ENCODE results near the gene LCE3B.
"Not testable (repeated sequence)": the region's sequence is repeated elsewhere in the genome, so short reads cannot be mapped to it uniquely, and the experiment has no call there.

LCE3B gene, protein sequence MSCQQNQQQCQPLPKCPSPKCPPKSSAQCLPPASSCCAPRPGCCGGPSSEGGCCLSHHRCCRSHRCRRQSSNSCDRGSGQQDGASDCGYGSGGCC

DNA sequence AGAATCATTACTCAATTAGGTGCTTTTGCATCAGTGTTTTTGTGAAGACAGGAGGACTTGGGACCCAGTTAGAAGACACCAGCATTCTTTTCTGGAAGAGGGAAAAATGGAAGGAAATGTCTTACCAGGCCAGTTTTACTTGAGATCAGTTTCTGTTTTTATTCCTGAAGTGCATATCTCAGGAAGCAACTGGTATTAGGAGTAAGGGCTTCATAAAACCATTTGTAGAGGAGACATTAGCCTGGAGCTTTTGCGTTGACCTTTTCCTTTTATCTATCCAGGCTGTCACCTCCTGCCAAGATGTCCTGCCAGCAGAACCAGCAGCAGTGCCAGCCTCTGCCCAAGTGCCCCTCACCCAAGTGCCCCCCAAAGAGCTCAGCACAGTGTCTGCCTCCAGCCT is at the start of gene LCE3B:
LCE3B (plus strand) TSS at position 301 of the 400 bp plus-strand sequence; CDS start at position 301, 0 bp downstream.
- no peak for DNase-seq

DNA sequence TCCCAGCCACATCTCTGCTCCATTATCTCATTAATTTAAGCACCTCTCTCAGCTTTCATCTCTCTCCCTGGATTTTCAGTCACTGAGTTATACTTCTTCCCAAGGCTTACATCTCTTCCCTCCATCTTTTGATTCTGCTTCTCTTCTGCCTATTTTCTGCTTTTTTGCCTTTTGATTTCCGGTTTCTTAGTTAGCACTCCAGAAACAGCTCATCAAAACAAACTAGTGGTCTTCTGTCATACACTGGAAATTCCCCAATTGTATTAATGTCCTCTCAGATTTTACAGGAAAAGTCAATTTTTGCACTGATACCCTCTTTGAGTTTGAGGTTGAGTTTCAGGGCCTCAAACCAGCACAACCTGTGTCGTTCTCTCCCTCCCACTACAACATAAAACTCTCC is 48.5 kb upstream of the LCE3B start:
- DNase-seq: no peak

DNA sequence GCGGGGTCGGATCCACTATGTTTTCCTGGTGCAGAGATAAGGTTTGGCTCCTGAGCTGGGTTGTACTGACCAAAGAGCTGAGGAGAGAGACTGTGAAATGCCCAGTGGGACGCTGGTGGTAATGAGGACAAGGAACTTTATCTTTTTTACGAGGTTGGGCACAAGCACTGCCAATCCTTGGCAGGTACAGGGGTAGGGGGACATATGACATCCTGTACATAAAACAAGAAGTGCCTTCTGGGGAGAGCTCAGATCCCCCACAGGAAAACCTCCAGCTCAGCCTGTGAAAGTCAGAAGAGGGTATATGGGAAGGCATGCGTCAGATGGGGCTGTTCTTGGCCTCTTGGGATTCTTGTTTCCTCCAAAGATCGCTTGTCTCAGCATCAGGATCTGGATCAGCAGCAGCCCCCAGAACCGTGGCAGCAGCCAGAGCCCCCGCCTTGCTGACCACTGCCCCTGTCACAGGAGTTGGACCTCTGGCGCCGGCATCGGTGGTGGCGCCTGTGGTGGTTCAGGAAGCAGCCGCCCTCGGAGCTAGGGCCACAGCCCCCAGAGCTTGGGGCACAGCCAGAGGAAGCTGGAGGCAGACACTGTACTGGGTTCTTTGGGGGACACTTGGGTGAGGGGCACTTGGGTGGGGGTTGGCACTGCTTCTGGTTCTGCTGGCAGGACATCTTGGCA is 47.9 kb upstream of the LCE3B start:
- no peak for DNase-seq

DNA sequence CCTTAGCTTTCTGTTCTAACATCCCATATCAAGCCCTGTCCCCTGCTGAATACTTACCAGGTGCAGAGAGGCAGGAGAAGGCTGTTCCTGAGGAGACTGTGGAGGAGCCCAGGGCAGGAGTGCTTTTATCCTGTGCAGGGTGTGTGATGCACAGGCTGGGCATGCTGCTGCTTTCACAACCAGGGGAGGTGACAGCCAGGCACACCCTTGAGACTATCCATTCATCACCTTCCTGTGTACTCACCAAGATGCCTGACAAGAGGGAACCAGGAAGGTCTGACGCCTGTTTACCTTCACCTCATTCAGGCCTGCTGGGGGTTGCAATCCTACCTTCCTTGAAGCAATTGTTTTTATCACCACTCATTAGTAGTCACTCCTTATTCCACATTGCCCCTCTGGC is 46.9 kb upstream of the LCE3B start, which contains the start of gene LCE3E:
LCE3E (minus strand) TSS at position 100 of the 400 bp plus-strand sequence. CDS start 572 bp downstream, outside the sequence.
- DNase-seq: no peak

DNA sequence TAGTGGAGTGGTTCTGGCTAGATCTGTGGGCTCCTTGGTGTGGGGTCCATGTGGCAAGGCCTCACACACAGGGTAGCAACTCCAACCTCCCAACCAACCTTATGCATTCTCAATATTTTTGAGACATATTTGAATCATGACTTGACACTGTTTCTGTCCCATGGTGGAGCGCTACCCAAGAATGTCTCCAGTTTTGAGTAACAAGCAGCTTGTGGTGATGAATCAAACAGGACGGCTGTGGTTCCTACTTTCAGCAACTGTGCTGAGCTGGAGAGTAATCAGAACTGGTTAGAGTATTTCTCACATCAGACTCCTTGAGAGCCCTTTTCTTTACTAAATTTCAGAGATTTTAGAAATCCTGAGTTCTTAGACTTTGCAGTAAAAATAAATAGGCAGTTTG is 36.4 kb upstream of the LCE3B start:
- DNase-seq: no peak

DNA sequence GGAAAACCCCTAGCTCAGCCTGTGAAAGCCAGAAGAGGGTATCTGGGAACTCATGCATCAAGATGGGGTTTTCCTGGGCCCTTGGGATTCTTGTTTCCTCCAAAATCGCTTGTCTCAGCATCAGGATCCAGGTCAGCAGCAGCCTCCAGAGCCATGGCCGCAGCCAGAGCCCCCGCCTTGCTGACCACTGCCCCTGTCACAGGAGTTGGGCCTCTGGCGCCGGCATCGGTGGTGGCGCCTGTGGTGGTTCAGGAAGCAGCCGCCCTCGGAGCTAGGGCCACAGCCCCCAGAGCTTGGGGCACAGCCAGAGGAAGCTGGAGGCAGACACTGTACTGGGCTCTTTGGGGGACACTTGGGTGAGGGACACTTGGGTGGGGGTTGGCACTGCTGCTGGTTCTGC is 34.1 kb upstream of the LCE3B start:
- not testable (repeated sequence) for DNase-seq

DNA sequence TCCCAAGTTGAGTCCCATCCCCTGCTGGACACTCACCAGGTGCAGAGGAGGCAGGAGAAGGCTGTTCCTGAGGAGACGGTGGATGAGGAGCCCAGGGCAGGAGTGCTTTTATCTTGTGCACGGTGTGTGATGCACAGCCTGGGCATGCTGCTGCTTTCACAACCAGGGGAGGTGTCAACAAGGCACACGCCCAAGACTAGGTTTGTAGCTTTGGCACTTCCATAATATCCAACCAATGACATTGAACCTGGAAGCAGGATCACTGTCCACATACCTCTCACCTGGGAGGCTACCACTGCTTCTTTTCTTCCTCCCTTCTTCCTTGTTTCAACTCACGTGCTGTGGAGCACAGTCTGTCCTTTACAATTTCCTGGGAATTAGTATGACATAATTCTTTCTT is 33.2 kb upstream of the LCE3B start, which contains the start of gene LCE3D:
LCE3D (minus strand) TSS at position 84 of the 400 bp plus-strand sequence. CDS start 580 bp downstream, outside the sequence.
- no peak for DNase-seq

DNA sequence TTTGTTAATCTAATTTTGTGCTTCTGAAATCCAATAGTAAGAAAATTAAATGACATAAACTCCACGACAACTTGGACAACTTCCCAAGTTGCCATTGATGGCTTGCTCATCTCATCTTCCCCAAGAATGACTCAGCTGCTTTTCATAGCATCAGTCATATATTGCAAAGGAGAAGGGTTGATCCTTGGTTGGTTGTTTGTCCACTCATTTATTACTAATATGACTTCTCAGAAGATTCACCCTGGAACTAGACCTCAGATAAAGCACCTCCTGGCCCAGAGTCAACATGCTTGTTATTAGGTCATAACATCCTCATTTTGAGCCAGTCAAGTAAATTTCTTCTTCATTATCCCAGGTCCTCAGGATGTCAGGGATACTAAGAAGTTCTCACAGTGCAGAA is 31.0 kb upstream of the LCE3B start:
- no peak for DNase-seq

DNA sequence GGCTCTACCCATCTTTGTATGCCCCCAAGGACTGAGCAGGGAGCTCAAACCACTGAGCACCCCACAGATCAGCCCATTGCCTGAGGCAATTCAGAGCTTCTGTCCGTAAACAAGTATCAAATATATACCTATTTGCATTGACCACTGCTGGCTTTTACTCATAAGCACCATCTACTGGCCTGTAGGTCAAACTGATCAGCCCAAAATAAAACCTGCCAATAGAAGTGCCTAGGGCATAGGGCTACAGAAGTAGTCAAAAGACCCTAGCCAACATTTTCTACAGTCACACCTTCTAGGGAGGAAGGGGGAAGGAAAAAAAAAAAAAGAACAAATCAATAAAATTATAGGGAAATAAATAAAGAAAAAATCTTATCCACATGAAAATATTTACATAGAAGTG is 28.0 kb upstream of the LCE3B start:
- DNase-seq: no peak

DNA sequence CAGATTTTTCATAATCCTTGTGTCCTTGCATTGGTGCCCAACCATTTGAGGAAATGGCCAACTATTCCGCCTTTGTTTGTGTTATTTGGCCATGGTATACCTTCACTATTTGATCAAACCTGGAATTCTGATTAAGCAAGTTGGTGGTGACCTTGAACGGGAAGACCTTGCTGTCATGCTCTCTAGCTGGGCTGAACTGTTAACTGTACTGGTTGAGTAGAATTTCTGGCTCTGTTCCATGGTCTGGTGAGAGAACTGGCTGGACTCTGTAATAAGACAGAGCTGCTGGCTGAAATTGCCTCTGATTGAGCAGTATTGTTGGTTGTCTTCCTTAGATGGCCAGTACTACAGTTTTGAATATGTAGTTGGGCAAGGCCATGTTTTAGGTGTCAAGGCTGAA is 16.6 kb upstream of the LCE3B start:
- DNase-seq: no peak

DNA sequence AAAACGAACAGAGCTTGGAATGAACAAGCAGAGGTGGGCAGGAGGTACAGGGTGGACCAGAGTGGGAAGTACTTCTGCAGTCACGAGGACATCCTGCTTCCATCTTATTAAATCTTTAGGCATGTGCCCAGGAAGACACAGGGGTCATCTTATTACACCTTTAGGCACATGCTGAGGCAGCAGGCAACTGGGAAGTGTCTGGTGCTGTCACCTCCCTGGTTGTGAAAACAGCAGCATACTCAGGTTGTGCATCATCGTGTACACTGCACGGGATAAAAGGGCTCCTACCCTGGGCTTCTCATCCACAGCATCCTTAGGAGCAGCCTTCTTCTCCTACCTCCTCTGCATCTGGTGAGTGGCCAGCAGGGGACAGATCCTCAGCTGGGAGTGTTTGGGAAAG is 13.7 kb upstream of the LCE3B start, which contains the start of gene LCE3C:
LCE3C (plus strand) TSS at position 301 of the 400 bp plus-strand sequence. CDS start 498 bp downstream, outside the sequence.
- no peak for DNase-seq

DNA sequence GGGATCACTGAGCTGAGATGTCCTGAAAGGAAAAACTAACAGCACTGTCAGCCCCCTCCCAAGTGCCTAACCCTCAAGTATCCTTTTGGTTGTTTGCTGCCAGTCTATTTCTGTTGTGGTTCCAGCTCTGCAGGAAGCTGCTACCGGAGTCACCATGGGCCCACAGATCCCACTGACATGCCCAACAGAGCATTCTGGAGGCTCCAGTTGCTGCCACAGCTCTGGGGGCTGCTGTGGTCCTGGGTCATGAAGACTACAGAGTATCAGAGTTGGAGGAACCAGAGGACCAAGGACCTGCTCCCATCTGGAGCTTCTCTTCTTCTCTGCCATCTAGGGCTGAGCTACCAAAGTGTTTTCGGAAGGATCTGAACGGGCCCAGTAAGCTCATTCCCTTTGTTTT is 8.4 kb downstream of the LCE3B start:
- no peak for DNase-seq

DNA sequence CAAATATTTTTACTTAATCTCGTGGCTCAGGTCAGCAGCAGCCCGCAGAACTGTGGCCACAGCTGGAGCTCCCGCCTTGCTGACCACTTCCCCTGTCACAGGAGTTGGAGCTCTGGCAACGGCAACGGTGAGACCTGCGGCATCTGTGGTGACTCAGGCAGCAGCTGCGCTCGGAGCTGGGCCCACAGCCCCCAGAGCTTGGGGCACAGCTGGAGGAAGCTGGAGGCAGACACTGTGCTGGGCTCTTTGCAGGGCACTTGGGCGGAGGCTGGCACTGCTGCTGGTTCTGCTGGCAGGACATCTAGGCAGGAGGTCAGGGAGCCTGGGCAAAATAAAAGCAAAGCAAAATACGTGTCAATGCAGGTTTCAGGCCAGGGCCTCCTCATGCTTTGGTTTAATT is 9.2 kb downstream of the LCE3B start, which contains the start of gene LCE3A:
LCE3A (minus strand) TSS at position 301 of the 400 bp plus-strand sequence; CDS start at position 301, 0 bp downstream.
- DNase-seq: peak in 1 of 51 donors; percentile 0

DNA sequence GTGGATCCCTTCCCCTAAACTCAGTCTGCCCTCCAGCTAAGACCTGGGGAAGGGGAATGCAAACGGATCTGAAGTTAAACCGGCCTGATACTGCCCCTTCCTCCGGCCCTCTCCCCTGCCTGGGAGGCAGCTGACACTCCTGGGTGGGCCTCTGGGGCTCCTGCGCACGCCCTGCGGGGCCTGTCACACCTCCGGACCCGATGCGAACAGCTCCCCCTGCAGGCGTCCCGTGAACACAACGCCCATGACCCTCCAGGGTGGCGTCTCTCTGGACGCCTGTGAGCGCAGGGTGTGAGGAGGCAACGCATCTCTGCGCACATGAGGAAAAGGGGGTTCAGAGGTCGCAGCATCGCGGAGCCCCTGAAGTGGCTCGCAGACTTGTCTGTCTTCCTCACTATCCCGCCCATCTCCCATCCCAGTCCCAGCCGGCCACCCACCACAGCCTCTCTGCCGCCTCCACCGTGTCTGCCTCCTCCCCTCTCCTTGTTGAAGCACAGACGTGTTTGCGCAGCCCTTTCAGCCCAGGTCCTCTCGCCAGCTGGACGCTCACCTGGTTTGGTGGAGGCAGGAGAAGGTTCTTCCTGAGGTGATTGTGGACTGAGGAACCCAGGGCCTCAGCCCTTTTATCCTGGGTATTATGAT is 9.7 kb downstream of the LCE3B start:
- DNase-seq: no peak

DNA sequence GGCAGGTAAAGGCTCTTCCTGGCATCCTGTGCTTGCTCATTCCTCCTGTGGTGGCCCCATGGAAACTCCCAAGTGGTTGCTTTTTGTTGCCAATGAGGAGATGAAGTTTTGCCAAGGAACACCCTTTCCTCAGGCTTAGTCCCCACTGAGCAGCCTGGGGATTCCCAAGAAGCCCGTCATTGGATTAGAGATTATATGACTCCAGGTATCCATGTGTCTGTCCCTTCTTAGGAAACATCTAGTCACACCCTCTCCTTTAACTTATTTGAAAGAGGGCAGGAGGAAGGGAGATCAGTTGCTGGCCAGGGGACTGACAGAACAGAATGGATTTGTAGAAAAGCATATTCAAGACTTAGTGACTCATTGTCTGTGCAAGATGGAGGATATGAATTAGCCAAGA is 13.1 kb downstream of the LCE3B start:
- no peak for DNase-seq

DNA sequence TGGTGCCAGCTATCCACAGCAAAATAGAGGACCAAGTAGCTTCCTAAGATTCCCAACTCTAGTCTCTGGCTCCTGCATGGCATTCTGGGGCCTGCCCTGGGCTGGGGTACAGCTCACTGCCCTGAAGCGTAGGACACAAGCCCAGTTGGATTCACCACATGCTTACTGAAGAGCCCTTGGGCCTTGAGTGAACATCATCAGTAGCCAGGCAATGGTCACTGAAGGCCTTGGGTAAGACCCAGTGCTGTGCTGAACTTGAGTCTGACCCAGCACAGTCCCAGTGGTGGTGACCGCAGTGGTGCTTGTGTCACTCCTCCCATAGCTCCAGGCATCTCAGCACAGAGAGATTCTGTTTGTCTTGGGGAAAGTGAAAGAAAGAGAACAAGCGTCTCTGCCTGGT is 17.0 kb downstream of the LCE3B start:
- DNase-seq: no peak

DNA sequence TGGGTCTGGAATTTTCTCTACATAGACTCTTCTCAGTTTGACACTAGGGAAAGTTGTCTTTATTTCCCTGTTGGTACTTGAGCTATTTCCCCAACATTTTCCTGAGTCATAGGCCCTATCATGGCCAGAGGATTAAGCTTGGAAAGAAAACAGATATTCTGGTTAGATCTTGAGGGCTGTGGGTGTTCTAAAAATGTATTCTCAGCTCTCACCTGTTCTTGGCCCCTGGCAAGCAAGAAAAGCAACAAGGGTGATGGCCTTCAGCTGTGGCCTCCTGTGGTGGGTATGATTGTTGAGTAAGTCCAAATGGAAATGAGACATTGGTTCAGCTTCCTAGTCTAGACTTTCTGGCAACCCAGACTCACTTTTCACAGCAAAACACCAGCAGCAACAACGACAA is 26.7 kb downstream of the LCE3B start:
- DNase-seq: no peak

DNA sequence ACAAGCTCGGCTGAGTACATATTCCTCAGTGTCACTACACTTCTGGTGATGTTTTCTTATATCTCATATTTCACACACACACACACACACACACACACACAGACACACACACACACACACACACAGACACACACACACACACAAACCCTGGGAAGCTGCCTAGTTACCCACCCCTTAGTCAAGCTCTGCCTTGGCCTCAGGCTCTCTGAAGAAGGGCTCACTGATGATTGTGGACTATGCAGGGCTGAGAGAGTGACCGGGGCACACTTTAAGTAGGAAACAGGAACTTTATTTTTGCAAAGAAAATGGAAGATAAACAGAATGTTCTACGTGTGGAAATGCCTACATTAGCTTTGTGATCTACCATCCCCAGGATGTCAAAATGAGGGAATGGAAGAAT is 30.3 kb downstream of the LCE3B start:
- DNase-seq: no peak

DNA sequence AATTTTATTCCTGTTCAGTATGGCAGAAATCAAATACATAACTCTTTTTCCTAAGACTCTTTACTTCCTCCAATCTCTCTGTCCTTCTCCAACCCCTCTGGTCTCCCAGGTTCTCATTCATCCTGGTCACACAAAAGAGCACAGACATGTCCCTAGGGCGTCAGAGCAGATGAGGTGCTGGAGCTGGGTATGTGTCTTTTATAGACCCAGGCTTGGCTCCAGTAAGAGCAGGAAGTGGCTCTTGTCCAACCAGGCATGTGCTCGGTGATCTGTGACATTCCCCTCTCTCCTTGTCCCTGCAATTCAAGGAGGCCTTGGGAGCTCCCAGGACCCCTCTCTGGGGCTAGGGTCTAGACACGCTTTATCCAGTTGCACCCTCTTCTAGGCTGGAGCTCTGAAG is 31.5 kb downstream of the LCE3B start:
- no peak for DNase-seq

DNA sequence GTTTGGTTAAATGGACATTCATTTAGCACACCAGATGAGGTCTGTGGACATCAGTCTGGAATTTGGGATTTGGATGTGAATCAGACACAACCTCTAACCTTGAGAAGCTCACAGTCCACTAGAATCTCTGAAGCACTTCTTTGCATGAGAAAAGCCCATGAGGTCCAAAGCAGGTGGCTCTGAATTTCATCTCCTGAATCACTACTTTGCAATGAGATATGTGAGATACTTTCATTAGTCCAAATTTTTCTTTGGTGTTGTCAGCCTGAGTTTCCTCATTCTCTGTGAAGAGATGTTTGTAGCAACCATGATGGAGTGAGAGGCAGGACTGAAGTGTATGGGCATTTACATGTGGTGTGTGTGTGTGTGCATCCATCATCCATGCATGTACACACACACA is 33.0 kb downstream of the LCE3B start:
- no peak for DNase-seq

DNA sequence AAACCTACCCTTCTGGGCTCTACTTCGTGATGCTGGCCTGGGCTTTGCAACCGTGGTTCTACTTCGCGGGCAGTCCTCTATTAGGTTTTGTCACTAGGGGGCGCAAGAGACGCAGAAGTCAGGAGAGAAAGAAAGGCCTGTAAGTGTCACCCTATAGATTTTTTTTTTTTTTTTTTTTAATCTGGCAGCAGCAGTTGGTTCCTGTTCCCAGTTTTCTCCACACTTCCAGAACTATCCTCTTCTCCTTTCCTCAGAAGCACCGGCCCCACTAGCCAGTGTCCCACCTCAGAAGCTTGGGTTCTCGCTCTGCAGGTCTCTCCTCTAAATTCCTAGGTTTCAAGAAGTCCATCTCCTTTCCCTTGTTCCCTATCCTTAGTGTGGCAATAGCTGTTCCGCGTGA is 40.5 kb downstream of the LCE3B start:
- DNase-seq: peak in 29 of 51 donors; percentile 0 to 59 (median 4)

DNA sequence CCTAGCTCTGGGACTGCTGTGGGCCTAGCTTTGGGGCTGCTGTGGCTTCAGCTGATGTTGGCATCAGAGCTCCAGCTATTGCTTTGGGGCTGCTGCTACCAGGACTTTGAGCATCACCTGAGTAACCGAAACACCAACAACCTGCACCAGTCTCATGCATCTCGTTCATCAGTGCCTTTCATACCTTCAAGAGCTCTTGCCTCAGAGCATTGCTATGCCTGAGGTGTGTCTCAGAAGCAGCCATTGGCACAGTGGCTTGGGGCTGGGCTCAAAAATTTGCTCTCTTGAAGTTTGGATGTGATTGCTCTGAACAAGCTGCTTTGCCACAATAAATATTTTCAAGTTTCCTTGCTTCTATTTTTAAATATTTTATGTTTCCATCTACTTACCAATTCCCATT is 42.8 kb downstream of the LCE3B start:
- no peak for DNase-seq

DNA sequence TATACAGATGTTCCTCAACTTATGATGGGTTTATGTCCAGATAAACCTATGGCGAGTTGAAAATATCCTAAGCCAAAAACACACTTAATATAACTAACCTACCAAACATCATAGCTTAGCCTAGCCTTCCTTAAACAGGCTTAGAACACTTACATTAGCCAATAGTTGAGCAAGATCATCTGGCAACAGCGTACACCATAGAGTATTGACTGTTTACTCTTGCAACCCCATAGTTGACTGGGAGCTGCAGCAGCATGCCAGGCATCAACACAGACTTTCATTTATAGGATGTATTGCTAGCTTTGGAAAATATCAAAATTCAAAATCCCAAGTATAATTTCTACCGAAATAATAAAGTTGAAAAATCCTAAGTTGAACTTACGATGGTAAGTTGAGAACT is 44.1 kb downstream of the LCE3B start:
- no peak for DNase-seq

Data from hypothalamus (tissue), 51 donors.